GM21737 (cell line): Measurements from ENCODE around the gene WWOX.
A peak's percentile ranks its signal among the peaks of the same experiment; 100 is the strongest.
"Not testable (repeated sequence)": the region's sequence is repeated elsewhere in the genome, so short reads cannot be mapped to it uniquely, and the experiment has no call there.

Experiments used
- ATAC-seq: cut with Tn5 transposase; IDR thresholded peaks from one replicate; pipeline ENCODE4 v1.9.1; 2021; ENCODE audit warnings: mild to moderate bottlenecking, moderate library complexity; ENCODE audit not compliant: unreplicated experiment

The WWOX gene

GRCh38 chr16:78509965-78510364, 410.5 kb downstream of the WWOX start:
- no peak for ATAC-seq

- no peak for ATAC-seq
Measured at GRCh38 chr16:78510496-78510895, 411.0 kb downstream of the WWOX start.

GRCh38 chr16:78513838-78514237, 414.4 kb downstream of the WWOX start:
- no peak for ATAC-seq

- ATAC-seq, result not testable (repeated sequence)
Measured at GRCh38 chr16:78514888-78515287, 415.4 kb downstream of the WWOX start.

DNA sequence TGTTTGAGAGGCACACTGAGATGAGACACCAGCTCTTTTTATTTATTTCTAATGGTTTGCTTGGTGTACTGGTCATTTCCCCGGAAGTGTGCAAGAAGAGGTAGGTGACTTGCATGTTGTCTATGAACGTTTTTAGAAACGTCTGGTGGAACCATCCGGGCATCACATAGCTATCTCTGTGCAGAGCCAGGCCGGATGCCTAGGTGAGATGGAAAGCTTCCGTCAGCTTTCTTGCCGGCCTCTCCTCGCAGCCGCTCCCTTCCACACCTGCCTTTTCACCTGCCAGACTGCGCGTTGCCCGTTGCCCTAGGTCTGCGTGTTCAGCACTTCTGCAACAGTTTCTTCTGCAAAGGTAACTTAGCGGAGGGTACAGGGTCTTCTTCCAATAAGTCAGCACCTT, 416.0 kb downstream of the WWOX start:
- no peak for ATAC-seq

GRCh38 chr16:78516006-78516736, 416.7 kb downstream of the WWOX start:
- no peak for ATAC-seq

- ATAC-seq, result no peak
Measured at GRCh38 chr16:78519896-78520295, 420.4 kb downstream of the WWOX start.

DNA sequence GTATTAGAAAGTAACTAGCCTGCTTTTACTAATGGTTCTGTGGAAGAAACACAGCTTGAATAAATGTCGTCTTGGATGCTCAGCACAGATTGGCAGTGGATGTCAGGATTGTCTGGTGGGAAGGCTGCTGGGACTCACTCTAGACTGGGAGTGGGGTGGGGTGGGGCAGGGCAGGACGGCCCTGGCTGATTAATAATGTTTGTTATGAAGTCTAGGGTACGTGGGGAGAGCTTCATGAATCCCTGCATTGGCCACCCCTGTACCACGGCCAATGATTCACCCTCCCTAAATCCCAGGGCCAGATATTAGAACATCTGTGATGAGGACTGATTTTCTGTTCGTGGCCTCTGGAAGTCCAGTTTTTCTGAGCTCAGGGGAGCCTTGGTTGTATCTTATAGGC, 421.0 kb downstream of the WWOX start:
- no peak for ATAC-seq

DNA sequence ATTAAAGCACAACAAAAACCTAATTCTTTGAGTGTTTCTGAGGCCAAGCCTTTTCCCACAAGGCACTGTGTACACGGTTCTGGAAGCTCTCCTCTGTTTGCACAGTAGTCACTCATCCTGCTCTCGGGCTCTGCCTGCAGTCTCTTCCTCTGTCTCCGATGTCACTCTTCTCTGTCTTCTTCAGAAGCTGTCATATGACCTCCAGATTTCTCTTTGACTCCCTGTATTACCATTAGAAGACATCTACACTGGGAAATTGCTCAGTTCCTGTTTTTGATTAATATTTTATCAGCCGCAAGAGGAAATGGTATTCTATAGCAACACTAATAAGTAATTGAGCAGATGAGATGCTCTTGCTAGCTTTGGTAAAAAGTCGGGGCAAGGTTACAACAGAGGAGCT, 422.9 kb downstream of the WWOX start:
- peak; percentile 75 for ATAC-seq

GRCh38 chr16:78523212-78523985, 423.9 kb downstream of the WWOX start:
- no peak for ATAC-seq

- ATAC-seq, result no peak
Measured at GRCh38 chr16:78524066-78524595, 424.7 kb downstream of the WWOX start.

GRCh38 chr16:78528265-78528664, 428.8 kb downstream of the WWOX start:
- no peak for ATAC-seq

- no peak for ATAC-seq
Measured at GRCh38 chr16:78529881-78530280, 430.4 kb downstream of the WWOX start.

- no peak for ATAC-seq
Measured at GRCh38 chr16:78530283-78530682, 430.8 kb downstream of the WWOX start.

GRCh38 chr16:78535098-78535497, 435.6 kb downstream of the WWOX start:
- ATAC-seq, result no peak

DNA sequence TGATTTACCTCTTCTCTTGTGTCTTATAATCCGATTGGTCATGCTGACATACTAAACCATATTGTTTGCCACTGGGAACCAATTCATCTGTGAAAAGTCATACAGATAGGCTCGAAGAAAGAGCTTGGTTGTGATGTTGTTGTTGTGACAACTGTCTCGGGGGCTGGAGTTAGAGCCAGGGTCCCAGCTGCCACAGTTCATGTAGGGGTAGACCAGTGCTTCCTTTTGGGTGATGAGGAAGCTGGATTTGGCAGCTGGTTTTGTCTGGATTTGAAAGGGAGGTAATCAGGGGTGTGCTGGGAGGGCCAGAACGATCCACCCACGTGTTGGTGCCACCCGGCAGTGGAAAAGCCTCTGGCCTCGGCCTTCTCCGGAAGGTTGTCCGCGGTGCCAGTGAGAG, 438.1 kb downstream of the WWOX start:
- ATAC-seq, result no peak

GRCh38 chr16:78538292-78538691, 438.8 kb downstream of the WWOX start:
- no peak for ATAC-seq

GRCh38 chr16:78538919-78539318, 439.5 kb downstream of the WWOX start:
- ATAC-seq, result no peak

- ATAC-seq, result no peak
Measured at GRCh38 chr16:78542419-78542818, 443.0 kb downstream of the WWOX start.

DNA sequence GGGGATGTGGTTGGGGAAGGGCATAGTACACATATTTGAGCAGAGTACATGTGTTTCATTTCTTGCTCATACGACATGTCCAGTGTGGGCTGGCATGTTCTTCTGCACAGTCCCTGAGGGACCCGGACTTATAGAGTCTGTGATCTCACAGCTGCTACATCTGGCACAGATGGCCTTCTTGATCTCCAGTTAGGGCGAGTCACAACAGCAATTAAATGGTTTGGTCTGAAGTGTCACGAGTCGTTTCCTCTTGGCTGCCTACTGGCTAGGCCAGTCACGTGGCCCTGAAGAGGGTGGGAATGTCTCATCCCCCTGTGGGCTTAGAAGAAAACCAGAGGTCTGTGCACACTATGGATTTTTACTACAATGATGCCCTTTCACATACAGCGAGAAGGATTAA, 443.6 kb downstream of the WWOX start:
- no peak for ATAC-seq

- no peak for ATAC-seq
Measured at GRCh38 chr16:78549366-78549765, 449.9 kb downstream of the WWOX start.

- ATAC-seq, result no peak
Measured at GRCh38 chr16:78551487-78552085, 452.1 kb downstream of the WWOX start.
